Activated CD4-positive, alpha-beta T cell treated with anti-CD3 and anti-CD28 coated beads, Interleukin-2, amount 10 ng/mL, durations not matched to agents 7 days and 5 days (primary cell): ENCODE measurements around the gene F12. TPM values are rescaled to one million over a fixed set of nuclear protein-coding genes. Genes with fewer than 3 reads are reported as not detected.

Experiments
- CTCF ChIA-PET: fragments of 350-600 bp; sonication (Branson Sonifier 250); formaldehyde crosslinking; loops from one replicate; lab custom pipeline; 2021; ENCODE audit warnings: antibody characterized with exemption; lab: Charles Lee
- POLR2A ChIA-PET: fragments of 350-600 bp; sonication (Branson Sonifier 250); formaldehyde crosslinking; loops from one replicate; lab custom pipeline; 2021; ENCODE audit warnings: antibody characterized with exemption; lab: Charles Lee
- DNase-seq: peaks from one replicate; pipeline ENCODE4 v3.0.0-alpha.2; 2020
- H3K27ac Mint-ChIP-seq: one replicate; pipeline ENCODE4 v1.8.0; 2021; ENCODE audit warnings: mild to moderate bottlenecking, moderate library complexity, mixed read lengths
- H3K27me3 Mint-ChIP-seq: one replicate; pipeline ENCODE4 v1.8.0; 2021; ENCODE audit warnings: mixed read lengths
- H3K36me3 Mint-ChIP-seq: one replicate; pipeline ENCODE4 v1.8.0; 2021; ENCODE audit warnings: low read depth, mixed read lengths
- H3K4me1 Mint-ChIP-seq: one replicate; pipeline ENCODE4 v1.8.0; 2021; ENCODE audit warnings: mixed read lengths
- H3K4me3 Mint-ChIP-seq: one replicate; pipeline ENCODE4 v1.8.0; 2021; ENCODE audit warnings: mild to moderate bottlenecking, moderate library complexity, mixed read lengths
- H3K9me3 Mint-ChIP-seq: one replicate; pipeline ENCODE4 v1.8.0; 2021; ENCODE audit warnings: mixed read lengths
- total RNA-seq, 2 experiments: library from RNA; stranded (reverse); gene quantifications; one replicate each; pipeline ENCODE4 v1.2.3, GENCODE V29; 2021

The F12 gene
- total RNA-seq, 2 experiments from 2014 or later, result 0.22 to 0.60 TPM

DNA sequence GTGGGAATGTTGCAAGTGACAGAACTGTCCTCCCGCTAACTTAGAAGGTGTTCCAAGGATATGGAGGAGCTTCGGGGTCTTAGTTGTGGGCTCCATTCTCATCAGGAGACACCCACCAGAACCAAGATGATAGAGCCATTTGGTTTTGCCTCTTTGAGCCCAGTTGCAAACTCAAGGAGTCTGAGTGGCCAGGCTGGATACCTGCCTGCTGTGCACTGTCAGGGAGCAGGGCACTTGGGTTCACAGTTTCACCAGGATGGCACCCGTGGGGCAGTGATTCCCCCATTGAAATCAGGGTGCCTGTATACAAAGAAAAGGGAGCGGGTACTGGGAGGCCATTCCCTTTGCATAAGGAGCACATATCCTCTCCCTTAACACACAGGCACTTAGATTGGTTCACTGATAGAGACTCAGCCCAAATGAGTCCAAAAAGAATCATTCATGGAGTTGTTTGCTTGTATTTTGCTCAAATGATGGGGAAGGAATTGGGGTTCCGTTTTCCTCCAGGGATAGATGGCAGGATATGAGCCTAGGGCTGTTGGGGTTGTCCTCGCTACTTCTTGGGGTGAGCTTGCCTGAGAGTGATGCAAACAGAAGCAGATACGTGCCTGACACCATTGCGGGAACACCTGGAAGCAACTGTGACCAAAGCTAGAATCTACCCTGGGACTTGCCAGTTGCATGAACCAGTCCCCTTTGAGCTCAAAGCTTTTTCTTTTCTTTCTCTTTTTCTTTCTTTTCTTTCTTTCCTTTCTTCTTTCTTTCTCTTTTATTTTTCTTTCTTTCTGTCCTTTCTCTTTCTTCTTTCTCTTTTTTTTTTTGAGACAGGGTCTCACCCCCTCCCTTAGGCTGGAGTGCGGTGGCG lies 35.9 kb upstream of the F12 start:
- DNase-seq, result peak; percentile 53
- POLR2A ChIA-PET, result interaction anchor here (0.6 to 1.6 kb wide), 7 partner anchors 9 to 244 kb away, joined by 3 to 4 read pairs (median 3); no protein-coding TSS in a partner anchor
- no peaks in the 10 kb centered on the region for H3K9me3 Mint-ChIP-seq
- H3K27me3 Mint-ChIP-seq, result peaks cover 8% of the 10 kb centered on the region
- peak overlapping the region; percentile 84 for H3K27ac Mint-ChIP-seq
- H3K4me3 Mint-ChIP-seq, result peak overlapping the region; percentile 63
- CTCF ChIA-PET, result interaction anchor here (0.6 to 46.8 kb wide), 11 partner anchors 4 to 144 kb away, joined by 3 to 1643 read pairs (median 5); partner anchors contain the start of genes F12, GRK6, PFN3 and PRR7
- H3K36me3 Mint-ChIP-seq, result peaks cover 10% of the 10 kb centered on the region
- H3K4me1 Mint-ChIP-seq, result peaks cover 58% of the 10 kb centered on the region

DNA sequence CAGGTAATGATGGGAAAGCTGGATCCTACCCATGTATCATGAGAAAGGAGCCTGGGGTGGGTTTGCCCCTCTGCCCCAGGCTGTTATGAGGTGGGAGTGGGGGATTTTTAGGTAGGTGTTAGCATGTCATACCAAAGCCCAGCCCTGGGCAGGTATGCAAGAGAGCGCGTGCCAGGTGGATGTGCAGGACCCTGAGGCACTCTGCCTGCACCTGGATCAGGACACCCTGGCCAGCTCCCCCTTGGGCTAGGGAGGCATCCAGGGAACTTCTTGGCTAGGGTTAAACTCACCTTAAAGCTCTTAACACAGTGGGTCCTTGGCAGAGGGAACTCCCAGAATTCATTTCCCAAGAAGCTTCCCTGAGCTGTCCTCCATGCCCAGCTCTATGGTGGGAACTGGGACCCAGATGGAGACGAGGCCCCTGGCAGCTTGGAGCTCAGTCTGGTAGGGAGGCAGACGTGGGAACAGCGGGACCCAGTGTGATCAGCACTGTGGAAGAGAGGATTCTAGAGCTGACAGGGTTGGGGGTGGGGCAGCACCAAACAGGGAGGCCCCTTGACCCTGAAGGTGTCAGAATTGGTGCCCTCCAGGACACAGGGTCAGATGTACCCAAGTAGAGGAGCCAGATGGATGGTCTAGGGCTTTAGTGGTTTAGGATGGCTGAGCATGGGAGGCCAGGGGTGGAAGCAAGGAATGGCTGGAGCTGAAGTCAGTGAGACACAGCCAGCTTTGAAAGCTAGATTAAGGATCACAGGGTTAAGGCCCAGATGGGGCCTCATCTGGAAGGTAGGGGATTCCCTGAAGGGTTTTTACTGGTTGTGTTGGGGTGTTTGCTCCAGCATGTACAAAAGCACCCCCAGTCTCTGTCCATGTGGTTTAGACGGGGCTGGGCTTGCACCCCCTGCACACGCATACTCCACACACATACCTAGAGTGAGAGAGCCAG lies 35.0 kb upstream of the F12 start:
- ChIA-PET POLR2A (interaction anchor here (1.2 to 1.6 kb wide), 3 partner anchors 10 to 40 kb away, joined by 3 to 4 read pairs (median 4); no protein-coding TSS in a partner anchor), CTCF (interaction anchor here (1.0 to 46.8 kb wide), 9 partner anchors 3 to 135 kb away, joined by 3 to 1643 read pairs (median 8); partner anchors contain the start of genes F12, GRK6, PFN3 and PRR7)
- DNase-seq, result no peak
- Mint-ChIP-seq H3K9me3 (no peaks in the 10 kb centered on the region), H3K27me3 (peaks cover 8% of the 10 kb centered on the region), H3K36me3 (peaks cover 19% of the 10 kb centered on the region), H3K4me3 (peak overlapping the region; percentile 63), H3K4me1 (peaks cover 66% of the 10 kb centered on the region), H3K27ac (peak overlapping the region; percentile 84)

DNA sequence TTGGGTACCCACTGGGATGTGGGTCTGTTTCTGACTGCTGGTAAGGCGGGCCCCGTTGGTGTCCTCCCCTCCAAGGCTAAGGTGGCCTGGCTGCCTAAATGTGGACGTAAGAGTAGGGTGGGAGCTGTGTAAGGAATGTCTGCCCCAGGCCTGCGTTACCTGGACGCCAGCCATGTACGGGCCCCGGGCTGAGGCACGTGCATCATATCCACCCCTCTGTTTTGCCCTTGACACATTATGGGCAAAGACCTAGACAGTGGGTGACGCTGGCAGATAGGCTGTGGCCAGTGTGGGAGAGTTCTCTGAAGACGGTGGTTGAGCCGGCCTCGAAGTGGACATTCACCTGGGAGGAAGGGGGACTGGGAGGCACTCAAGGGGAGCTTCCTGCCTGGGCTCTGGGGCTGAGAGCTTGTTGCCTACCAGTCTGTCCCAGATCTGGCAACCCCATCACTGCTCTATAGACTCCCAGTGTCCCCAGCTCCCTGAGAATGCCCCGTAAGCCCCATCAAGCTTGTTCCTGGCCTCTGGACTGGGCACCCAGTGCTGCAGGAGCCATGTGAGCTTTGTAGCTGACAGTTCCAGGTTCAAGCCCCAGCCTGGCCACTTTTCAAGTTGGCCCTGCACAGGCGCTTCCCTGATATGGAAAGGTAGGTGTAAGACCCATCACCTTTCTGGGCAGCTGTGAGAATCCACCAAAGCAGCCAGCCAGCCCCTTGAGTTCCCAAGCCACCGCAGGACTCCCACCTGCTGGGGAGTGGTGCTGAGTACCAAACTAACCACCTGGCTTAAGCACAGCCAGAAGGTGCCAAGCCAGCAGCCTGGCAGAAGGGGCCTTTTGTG lies 34.0 kb upstream of the F12 start:
- DNase-seq, result no peak
- Mint-ChIP-seq H3K27ac (no peak overlapping the region), H3K4me1 (peaks cover 67% of the 10 kb centered on the region)

DNA sequence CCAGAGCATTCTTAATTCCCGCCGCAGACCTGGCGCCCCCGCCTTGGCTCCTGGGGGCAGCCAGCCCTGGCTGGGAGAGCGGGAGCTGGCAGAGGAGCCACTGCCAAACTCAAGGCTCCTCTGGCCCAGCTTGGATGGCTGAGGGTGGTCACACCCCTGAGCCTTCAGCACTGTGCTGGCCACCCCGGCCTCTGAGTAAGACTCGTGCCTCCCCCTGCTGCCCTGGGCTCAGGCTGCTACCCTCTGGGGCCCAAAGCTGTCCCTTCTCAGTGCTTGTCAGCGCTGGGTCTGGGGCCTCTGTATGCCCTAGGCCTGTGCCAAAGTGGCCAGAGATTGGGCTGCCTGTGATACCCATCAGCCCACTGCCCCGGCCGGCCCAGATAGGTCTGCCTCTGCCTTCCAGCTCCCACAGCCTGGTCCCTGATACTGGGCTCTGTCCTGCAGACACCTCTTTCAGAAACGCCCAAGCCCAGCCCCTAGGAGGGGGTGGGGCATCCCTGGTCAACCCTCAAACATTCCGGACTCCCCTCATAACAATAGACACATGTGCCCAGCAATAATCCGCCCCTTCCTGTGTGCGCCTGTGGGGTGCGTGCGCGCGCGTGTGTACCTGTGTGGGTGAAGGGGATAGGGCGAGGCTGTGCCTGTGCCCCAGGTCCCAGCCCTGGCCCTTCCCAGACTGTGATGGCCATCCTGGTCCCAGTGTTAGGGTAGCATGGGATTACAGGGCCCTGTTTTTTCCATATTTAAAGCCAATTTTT lies 32.9 kb upstream of the F12 start:
- no peaks in the 10 kb centered on the region for H3K27me3 Mint-ChIP-seq
- H3K27ac Mint-ChIP-seq, result peak overlapping the region; percentile 64
- ChIA-PET POLR2A (no interaction called here), CTCF (interaction anchor here (0.6 to 46.8 kb wide), 5 partner anchors 8 to 434 kb away, joined by 4 to 1643 read pairs (median 6); partner anchors contain the start of genes F12, GRK6, PFN3 and PRR7)
- no peak for DNase-seq
- peaks cover 69% of the 10 kb centered on the region for H3K4me1 Mint-ChIP-seq
- no peaks in the 10 kb centered on the region for H3K9me3 Mint-ChIP-seq
- H3K4me3 Mint-ChIP-seq, result no peak overlapping the region
- H3K36me3 Mint-ChIP-seq, result peaks cover 33% of the 10 kb centered on the region

More for the DNA sequence above, 34.0 kb upstream of the F12 start:
- POLR2A ChIA-PET, result no interaction called here
- Mint-ChIP-seq H3K9me3 (no peaks in the 10 kb centered on the region), H3K36me3 (peaks cover 23% of the 10 kb centered on the region), H3K4me3 (no peak overlapping the region), H3K27me3 (peaks cover 4% of the 10 kb centered on the region)
- CTCF ChIA-PET, result interaction anchor here (0.6 to 46.8 kb wide), 7 partner anchors 7 to 1054 kb away, joined by 3 to 1643 read pairs (median 8); partner anchors contain the start of genes F12, GRK6, PFN3 and PRR7

DNA sequence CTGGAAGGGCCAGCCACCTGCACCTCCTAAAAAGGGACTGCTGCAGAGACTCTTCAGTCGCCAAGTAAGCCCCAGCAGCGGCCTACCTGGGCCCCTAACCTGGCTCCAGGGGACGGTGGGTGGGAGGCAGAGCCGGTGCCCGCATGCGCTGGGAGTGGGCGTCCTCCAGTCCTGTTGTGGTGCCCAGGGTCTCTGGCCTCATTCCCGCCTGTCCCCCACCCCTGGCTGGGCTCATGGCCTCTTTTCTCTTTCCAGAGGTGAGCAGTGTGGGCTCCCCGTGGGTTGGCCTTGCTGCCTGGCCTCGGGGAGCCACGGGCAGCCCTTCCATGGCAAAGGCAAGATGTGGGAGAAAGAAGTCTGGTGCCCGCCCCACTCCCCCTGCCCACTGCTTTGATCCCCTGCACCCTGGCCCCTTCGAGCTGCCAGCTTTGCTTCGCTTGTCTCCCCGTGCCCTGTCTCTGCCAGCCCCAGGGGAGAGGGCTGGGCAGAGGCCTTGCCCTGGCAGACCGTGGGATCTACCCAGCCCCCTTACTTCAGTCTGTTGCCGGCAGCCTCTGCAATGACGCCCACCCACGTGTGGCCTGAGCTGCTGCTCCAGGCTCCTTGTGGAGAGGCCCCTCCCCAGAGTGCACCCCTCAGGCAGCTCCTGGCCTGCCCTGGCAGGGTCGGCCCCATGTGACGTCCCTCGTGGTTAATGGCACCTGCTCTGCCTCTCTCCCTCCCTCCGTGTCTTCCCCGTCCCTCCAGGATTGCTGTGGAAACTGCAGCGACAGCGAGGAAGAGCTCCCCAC lies 31.8 kb upstream of the F12 start:
- POLR2A ChIA-PET, result interaction anchor here (1.2 kb wide), 1 partner anchor 10 kb away, joined by 4 read pairs; no protein-coding TSS in a partner anchor
- peaks cover 43% of the 10 kb centered on the region for H3K36me3 Mint-ChIP-seq
- no peaks in the 10 kb centered on the region for H3K9me3 Mint-ChIP-seq
- H3K27me3 Mint-ChIP-seq, result no peaks in the 10 kb centered on the region
- no peak overlapping the region for H3K27ac Mint-ChIP-seq
- no peak for DNase-seq
- CTCF ChIA-PET, result interaction anchor here (0.6 to 46.8 kb wide), 8 partner anchors 9 to 433 kb away, joined by 3 to 1643 read pairs (median 4); partner anchors contain the start of genes F12, GRK6, PFN3 and PRR7
- no peak overlapping the region for H3K4me3 Mint-ChIP-seq
- peaks cover 75% of the 10 kb centered on the region for H3K4me1 Mint-ChIP-seq

DNA sequence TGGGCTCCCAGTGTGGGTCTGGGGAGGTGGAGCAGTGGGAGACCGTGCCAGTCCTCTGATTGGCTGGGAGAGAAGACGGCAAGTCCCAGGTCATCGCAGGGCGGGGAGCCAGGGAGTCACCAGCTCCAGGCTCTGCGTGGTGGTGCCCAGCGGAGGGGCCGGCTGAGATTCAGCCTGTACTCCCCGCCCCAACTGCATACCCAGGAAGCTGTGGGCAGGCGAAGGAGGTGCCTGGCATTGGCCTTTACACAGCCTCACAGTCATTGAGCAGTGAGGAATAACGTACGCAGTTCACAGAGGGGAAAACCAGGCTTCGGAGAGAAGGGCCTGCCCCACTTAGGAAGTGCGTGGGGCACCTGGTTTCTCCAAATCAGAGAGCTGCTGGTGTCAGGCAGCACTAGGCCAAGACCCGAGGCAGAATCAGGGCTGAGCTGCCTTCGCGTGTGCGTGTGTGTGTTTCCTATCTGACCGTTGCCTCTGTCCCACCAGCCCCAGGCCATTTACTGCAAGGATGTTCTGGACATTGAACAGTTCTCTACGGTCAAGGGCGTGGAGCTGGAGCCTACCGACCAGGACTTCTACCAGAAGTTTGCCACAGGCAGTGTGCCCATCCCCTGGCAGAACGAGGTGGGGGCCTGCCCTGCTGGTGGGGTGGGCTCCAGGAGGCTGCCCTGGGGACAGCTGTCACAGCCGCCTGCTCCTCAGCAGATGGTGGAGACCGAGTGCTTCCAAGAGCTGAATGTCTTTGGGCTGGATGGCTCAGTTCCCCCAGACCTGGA lies 31.0 kb upstream of the F12 start:
- Mint-ChIP-seq H3K4me3 (no peak overlapping the region), H3K27me3 (no peaks in the 10 kb centered on the region), H3K4me1 (peaks cover 73% of the 10 kb centered on the region), H3K27ac (peak overlapping the region; percentile 44), H3K36me3 (peaks cover 48% of the 10 kb centered on the region), H3K9me3 (no peaks in the 10 kb centered on the region)
- no peak for DNase-seq
- POLR2A ChIA-PET, result interaction anchor here (1.2 kb wide), 1 partner anchor 9 kb away, joined by 4 read pairs; no protein-coding TSS in a partner anchor
- CTCF ChIA-PET, result interaction anchor here (0.9 to 46.8 kb wide), 6 partner anchors 10 to 327 kb away, joined by 3 to 1643 read pairs (median 4); partner anchors contain the start of genes F12, GRK6, PFN3 and PRR7

DNA sequence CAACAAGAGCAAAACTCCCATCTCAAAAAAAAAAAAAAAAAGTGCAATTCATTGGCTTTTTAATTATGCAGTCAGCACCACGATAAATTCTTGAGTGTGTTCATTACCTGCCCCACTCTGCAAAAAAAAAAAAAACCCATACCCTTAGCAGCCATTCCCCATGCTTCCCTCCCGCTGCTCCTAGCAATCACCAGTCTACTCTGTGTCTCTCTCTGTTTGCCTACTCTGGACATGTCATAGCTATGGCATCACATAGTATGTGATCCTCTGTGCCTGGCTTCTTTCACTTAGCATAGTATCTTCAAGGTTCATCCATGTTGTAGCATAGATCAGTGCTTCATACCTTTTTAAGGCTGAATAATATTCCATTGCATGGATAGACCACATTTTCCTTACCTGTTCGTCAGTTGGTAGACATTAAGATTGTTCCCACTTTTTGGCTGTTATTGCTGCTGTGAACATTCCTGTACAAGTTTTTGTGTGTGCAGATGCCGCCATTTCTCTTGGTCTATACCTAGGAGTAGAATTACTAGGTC lies 30.2 kb upstream of the F12 start:
- Mint-ChIP-seq H3K27ac (no peak overlapping the region), H3K27me3 (no peaks in the 10 kb centered on the region), H3K36me3 (peaks cover 53% of the 10 kb centered on the region), H3K4me1 (peaks cover 70% of the 10 kb centered on the region), H3K4me3 (no peak overlapping the region), H3K9me3 (no peaks in the 10 kb centered on the region)
- POLR2A ChIA-PET, result interaction anchor here (1.2 kb wide), 1 partner anchor 8 kb away, joined by 4 read pairs; no protein-coding TSS in a partner anchor
- CTCF ChIA-PET, result interaction anchor here (1.1 to 46.8 kb wide), 3 partner anchors 11 to 130 kb away, joined by 3 to 1643 read pairs (median 162); partner anchors contain the start of genes F12, GRK6, PFN3 and PRR7
- DNase-seq, result no peak

DNA sequence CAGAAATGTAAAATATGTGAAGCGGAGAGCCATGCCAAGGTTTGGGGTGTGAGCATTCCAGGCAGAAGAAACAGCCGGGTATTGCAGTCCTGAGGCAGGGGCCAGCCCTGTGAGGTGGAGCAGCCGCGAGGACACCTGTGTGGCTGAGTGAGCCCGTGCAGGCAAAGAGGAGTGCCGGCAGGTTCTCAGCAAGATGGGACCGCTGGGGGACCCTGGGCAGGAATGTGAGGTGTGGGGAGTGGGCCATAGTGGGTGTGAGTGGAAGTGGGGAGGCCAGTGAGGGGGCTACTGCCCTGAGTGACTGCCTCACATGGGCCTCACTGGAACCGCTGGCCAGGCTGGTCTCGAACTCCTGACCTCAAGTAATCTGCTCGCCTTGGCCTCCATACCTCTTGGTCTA lies 29.1 kb upstream of the F12 start:
- CTCF ChIA-PET, result interaction anchor here (11.9 to 46.8 kb wide), 2 partner anchors 12 to 30 kb away, joined by 162 to 1643 read pairs; partner anchors contain the start of genes F12, GRK6, PFN3 and PRR7
- peaks cover 63% of the 10 kb centered on the region for H3K36me3 Mint-ChIP-seq
- DNase-seq, result no peak
- H3K4me1 Mint-ChIP-seq, result peaks cover 70% of the 10 kb centered on the region
- H3K27ac Mint-ChIP-seq, result no peak overlapping the region
- no peaks in the 10 kb centered on the region for H3K27me3 Mint-ChIP-seq
- H3K4me3 Mint-ChIP-seq, result no peak overlapping the region
- H3K9me3 Mint-ChIP-seq, result no peaks in the 10 kb centered on the region
- POLR2A ChIA-PET, result no interaction called here

DNA sequence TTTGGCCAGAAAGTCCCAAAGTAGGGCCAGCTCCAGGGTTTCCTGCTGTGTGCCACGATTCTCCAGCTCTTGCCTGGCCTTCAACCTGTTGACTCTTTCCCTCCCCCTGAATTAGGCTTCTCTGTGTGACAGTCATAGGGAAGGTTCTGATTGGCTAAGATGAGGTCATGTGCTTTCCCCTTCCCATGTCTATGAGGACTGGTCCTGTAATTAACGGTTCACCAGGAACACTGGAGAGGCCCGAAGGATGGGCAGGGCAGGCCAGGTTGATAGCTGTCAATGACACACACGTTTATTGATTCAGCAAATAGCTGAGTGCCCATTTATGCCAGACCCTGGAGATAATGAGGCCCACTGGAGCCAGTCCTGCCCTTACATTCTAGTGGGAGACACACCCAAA lies 28.3 kb upstream of the F12 start:
- Mint-ChIP-seq H3K27ac (peak overlapping the region; percentile 31), H3K4me1 (peaks cover 73% of the 10 kb centered on the region), H3K4me3 (no peak overlapping the region), H3K36me3 (peaks cover 72% of the 10 kb centered on the region), H3K9me3 (no peaks in the 10 kb centered on the region), H3K27me3 (no peaks in the 10 kb centered on the region)
- POLR2A ChIA-PET, result no interaction called here
- no peak for DNase-seq
- CTCF ChIA-PET, result interaction anchor here (1.1 to 46.8 kb wide), 3 partner anchors 13 to 128 kb away, joined by 3 to 1643 read pairs (median 162); partner anchors contain the start of genes F12, GRK6, PFN3 and PRR7
